PC-9 (cell line): Measurements from ENCODE around the gene CHD5.

Experiments used
- EZH2 ChIP-seq: fragments of 200-600 bp; sonication (generic); IDR thresholded peaks from 2 replicates; pipeline ENCODE4 v1.8.0; 2017; ENCODE audit warnings: antibody characterized with exemption, low read depth
- TF ChIP-seq, protein P1 (sequence below): fragments of 200-600 bp; sonication (generic); conservative IDR thresholded peaks from 2 replicates; pipeline ENCODE4 v1.6.1; 2017; ENCODE audit warnings: mixed run types, antibody characterized with exemption, mild to moderate bottlenecking, moderate library complexity

DNA sequence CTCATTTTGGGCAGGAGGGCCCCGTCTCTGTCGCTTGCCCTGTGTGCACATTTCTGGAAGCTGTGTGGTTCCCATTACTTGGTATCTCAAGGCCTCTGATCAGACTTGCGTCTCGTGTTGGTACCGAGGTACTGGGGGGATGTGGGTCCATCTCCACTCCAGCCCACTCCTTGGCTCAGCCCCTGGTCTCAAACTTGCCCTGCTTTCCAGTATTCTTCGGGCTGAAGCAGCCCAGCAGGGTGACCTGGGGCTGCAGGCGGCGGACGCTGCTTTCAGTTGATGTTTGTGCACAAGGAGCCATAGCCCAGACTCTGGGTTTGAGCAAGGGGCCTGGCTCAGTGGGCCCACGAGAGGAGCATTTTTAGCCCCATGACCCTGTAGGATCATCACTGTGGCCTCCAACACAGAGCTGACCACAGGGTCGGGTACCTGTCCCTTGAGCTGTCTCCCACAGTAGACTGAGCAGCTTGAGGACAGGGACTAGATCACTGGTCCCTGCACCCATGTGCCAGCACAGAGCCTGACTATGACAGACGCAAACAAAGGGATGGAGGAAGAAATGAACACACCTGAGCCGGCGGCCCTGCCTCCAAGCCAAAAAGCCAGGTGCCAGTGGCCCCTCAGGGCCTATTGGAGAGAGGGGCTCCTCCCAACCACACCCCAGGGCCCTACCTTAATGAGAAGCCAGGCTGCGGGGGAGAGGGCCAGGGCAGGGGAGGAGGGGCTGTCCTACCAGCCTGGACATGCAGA lies 46.8 kb downstream of the CHD5 start:
- TF ChIP-seq, protein P1, sequence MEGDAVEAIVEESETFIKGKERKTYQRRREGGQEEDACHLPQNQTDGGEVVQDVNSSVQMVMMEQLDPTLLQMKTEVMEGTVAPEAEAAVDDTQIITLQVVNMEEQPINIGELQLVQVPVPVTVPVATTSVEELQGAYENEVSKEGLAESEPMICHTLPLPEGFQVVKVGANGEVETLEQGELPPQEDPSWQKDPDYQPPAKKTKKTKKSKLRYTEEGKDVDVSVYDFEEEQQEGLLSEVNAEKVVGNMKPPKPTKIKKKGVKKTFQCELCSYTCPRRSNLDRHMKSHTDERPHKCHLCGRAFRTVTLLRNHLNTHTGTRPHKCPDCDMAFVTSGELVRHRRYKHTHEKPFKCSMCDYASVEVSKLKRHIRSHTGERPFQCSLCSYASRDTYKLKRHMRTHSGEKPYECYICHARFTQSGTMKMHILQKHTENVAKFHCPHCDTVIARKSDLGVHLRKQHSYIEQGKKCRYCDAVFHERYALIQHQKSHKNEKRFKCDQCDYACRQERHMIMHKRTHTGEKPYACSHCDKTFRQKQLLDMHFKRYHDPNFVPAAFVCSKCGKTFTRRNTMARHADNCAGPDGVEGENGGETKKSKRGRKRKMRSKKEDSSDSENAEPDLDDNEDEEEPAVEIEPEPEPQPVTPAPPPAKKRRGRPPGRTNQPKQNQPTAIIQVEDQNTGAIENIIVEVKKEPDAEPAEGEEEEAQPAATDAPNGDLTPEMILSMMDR = no peak
- TF ChIP-seq EZH2 = no peak
